Endothelial cell of umbilical vein (primary cell): Measurements from ENCODE around the gene MAPKBP1. TPM values are rescaled to one million over a fixed set of nuclear protein-coding genes. Genes with fewer than 3 reads are reported as not detected.

Source experiments
- BruUV-seq: library from RNA; stranded (reverse); fragments of 400-500 nt; replicated peaks from 2 replicates; lab custom pipeline; 2021; lab: Mats Ljungman, UMichigan
- CTCF ChIA-PET: fragments of 300-600, 350-600 bp; sonication (Branson Sonifier 250); formaldehyde crosslinking; loops from one replicate; lab custom pipeline; 2021; ENCODE audit warnings: antibody characterized with exemption, inconsistent platforms; lab: Charles Lee
- POLR2A ChIA-PET: fragments of 300-600, 350-600 bp; sonication (Branson Sonifier 250); formaldehyde crosslinking; loops from one replicate; lab custom pipeline; 2021; ENCODE audit warnings: antibody characterized with exemption, inconsistent platforms; lab: Charles Lee
- DNase-seq: peaks from one replicate; pipeline ENCODE4 v3.0.0-alpha.2; 2011; ENCODE audit warnings: low read depth, low spot score
- FAIRE-seq: peaks from 2 replicates; lab custom pipeline; 2011; peaks lifted over from hg19 to GRCh38; lab: Jason Lieb, UNC
- H2AFZ ChIP-seq: 2 replicates; pipeline ENCODE4 v1.6.0; 2012; ENCODE audit warnings: low read depth, low read length, control low read depth, inconsistent platforms
- H3K27ac ChIP-seq: 2 replicates; pipeline ENCODE4 v1.5.1; 2011; ENCODE audit warnings: low read depth, mild to moderate bottlenecking, control low read depth, low read length, moderate library complexity; ENCODE audit not compliant: insufficient read depth
- H3K27me3 ChIP-seq, 2 experiments: 2 replicates each; pipeline versions ENCODE4 v1.6.0 to v1.6.1; 2011; ENCODE audit warnings: low read length in 2 of 2, mixed read lengths in 1 of 2; ENCODE audit not compliant: control insufficient read depth in 2 of 2, insufficient read depth in 2 of 2
- H3K36me3 ChIP-seq, 2 experiments: 2 replicates in 1 of 2; 3 replicates in 1 of 2; pipeline ENCODE4 v1.5.1; 2011; ENCODE audit warnings: low read length in 2 of 2, mild to moderate bottlenecking in 1 of 2, moderate library complexity in 1 of 2; ENCODE audit not compliant: control insufficient read depth in 2 of 2, insufficient read depth in 2 of 2; ENCODE audit errors: extremely low read depth in 1 of 2
- H3K4me1 ChIP-seq: 3 replicates; pipeline ENCODE4 v1.5.1; 2011; ENCODE audit warnings: mild to moderate bottlenecking, low read length; ENCODE audit not compliant: control insufficient read depth, insufficient read depth; ENCODE audit errors: extremely low read depth
- H3K4me2 ChIP-seq: 2 replicates; pipeline ENCODE4 v1.6.1; 2011; ENCODE audit warnings: low read length, control low read depth, mixed read lengths; ENCODE audit not compliant: insufficient read depth
- H3K4me3 ChIP-seq, 3 experiments: fragments of 200-600 bp in 1 of 3; sonication (generic), shearing (Covaris generic) in 1 of 3; replicated peaks in 1 of 3; 2 replicates each; pipeline ENCODE4 v1.5.1; 2011 to 2016; ENCODE audit warnings: control low read depth in 3 of 3, low read length in 3 of 3, mild to moderate bottlenecking in 2 of 3, inconsistent platforms in 1 of 3, low read depth in 1 of 3, moderate library complexity in 1 of 3; ENCODE audit not compliant: insufficient read depth in 1 of 3
- H3K79me2 ChIP-seq: 2 replicates; pipeline ENCODE4 v1.6.0; 2012; ENCODE audit warnings: low read length, inconsistent platforms; ENCODE audit not compliant: control insufficient read depth, insufficient read depth
- H3K9ac ChIP-seq: replicated peaks from 2 replicates; pipeline ENCODE3; 2011; ENCODE audit warnings: low read length, control low read depth; ENCODE audit not compliant: insufficient read depth; ENCODE audit errors: extremely low read depth
- H3K9me1 ChIP-seq: replicated peaks from 3 replicates; pipeline ENCODE4 v1.6.0; 2011; ENCODE audit warnings: mild to moderate bottlenecking, low read length; ENCODE audit not compliant: control insufficient read depth, insufficient read depth; ENCODE audit errors: extremely low read depth
- H3K9me3 ChIP-seq: replicated peaks from 2 replicates; pipeline ENCODE4 v1.5.1; 2012; ENCODE audit warnings: low read length, inconsistent platforms; ENCODE audit not compliant: control insufficient read depth, insufficient read depth
- H4K20me1 ChIP-seq: replicated peaks from 2 replicates; pipeline ENCODE3; 2011; ENCODE audit warnings: mild to moderate bottlenecking, low read length; ENCODE audit not compliant: control insufficient read depth, insufficient read depth; ENCODE audit errors: extremely low read depth
- CTCF ChIP-seq, 2 donors: IDR thresholded peaks; 1 replicate in 1 of 2; 2 replicates in 1 of 2; pipeline ENCODE4 v1.5.1; 2011; ENCODE audit warnings: low read length in 2 of 2, mild to moderate bottlenecking in 2 of 2, moderate library complexity in 2 of 2, control low read depth in 1 of 2, inconsistent platforms in 1 of 2, low read depth in 1 of 2; ENCODE audit not compliant: insufficient read depth in 1 of 2; ENCODE audit errors: extremely low read depth in 1 of 2
- EZH2 ChIP-seq: IDR thresholded peaks from 2 replicates; pipeline ENCODE4 v1.6.1; 2012; ENCODE audit warnings: borderline replicate concordance, low read depth, mild to moderate bottlenecking, moderate library complexity, low read length, inconsistent platforms; ENCODE audit not compliant: severe bottlenecking
- FOS ChIP-seq: IDR thresholded peaks from 2 replicates; pipeline ENCODE4 v1.6.1; 2011; ENCODE audit warnings: mild to moderate bottlenecking, low read length, moderate library complexity, borderline replicate concordance; ENCODE audit not compliant: insufficient read depth
- GATA2 ChIP-seq: IDR thresholded peaks from 2 replicates; pipeline ENCODE4 v1.7.0; 2011; ENCODE audit warnings: low read depth, mild to moderate bottlenecking, moderate library complexity, mixed read lengths, low read length; ENCODE audit not compliant: insufficient read length, insufficient read depth
- JUN ChIP-seq: IDR thresholded peaks from 2 replicates; pipeline ENCODE4 v1.6.1; 2011; ENCODE audit warnings: borderline replicate concordance, low read depth; ENCODE audit not compliant: insufficient read length, insufficient read depth
- MAX ChIP-seq: IDR thresholded peaks from 2 replicates; pipeline ENCODE4 v1.6.1; 2011; ENCODE audit not compliant: insufficient read depth, insufficient read length
- MYC ChIP-seq: IDR thresholded peaks from one replicate; pipeline ENCODE4 v1.6.1; 2011; ENCODE audit warnings: mild to moderate bottlenecking, low read depth, low read length
- POLR2A ChIP-seq: IDR thresholded peaks from 2 replicates; pipeline ENCODE4 v1.6.1; 2012; ENCODE audit warnings: low read depth, mild to moderate bottlenecking, control low read depth, low read length
- POLR2AphosphoS5 ChIP-seq: IDR thresholded peaks from 2 replicates; pipeline ENCODE4 v1.6.1; 2012; ENCODE audit warnings: low read depth, mild to moderate bottlenecking, control low read depth, low read length, moderate library complexity; ENCODE audit not compliant: insufficient read depth
- dilution Hi-C: fragments of 300-500 bp; cut with MboI; formaldehyde crosslinking; loops from one replicate; pipeline ENCODE4 v1.15.0; 2019; ENCODE audit warnings: low sequenced_read_pairs; ENCODE audit not compliant: extremely low pct_ligation_motif_present
- intact Hi-C: fragments of 100-400 bp; cut with micrococcal nuclease; formaldehyde crosslinking; loops from one replicate; pipeline ENCODE4 v1.10.0; 2022
- polyA plus RNA-seq, 4 experiments: library from polyadenylated mRNA; depleted of rRNA in 3 of 4; stranded (reverse) in 3 of 4; unstranded in 1 of 4; fragments of >200 nt; gene quantifications; 2 replicates each; pipeline versions ENCODE4 v1.2.1 to v1.2.3, GENCODE V29; 2011 to 2012; ENCODE audit warnings: missing spikeins in 1 of 4
- total RNA-seq: library from RNA; stranded (reverse); gene quantifications from 2 replicates; pipeline ENCODE4 v1.2.3, GENCODE V29; 2021

MAPKBP1 gene
- total and polyA plus RNA-seq, 2 donors (not counting 3 experiments of a cell fraction or from before 2014, with no cell fraction given) = 12.3 to 55.8 TPM

GRCh38 chr15:41801185-41801584, 26.9 kb downstream of the MAPKBP1 start:
- no peaks in the 10 kb centered on the region for H4K20me1 ChIP-seq
- H3K79me2 ChIP-seq = peaks cover 24% of the 10 kb centered on the region
- no peak overlapping the region for H3K9ac ChIP-seq
- H3K27me3 ChIP-seq = no peaks in the 10 kb centered on the region
- TF ChIP-seq POLR2AphosphoS5 = no peak
- no peak for TF ChIP-seq MAX
- TF ChIP-seq EZH2 = no peak
- no peak for TF ChIP-seq POLR2A
- TF ChIP-seq MYC = no peak
- no peak for TF ChIP-seq FOS
- no peak for TF ChIP-seq JUN
- TF ChIP-seq CTCF (IDR thresholded peaks at IDR 0.05; ENCODE audit: extremely low read depth in 1 of 2, insufficient read depth in 1 of 2, low read depth in 1 of 2, low read length in 2 of 2) = no peak
- no peak for TF ChIP-seq GATA2
- peaks cover 2 to 6% of the 10 kb centered on the region in 2 experiments for H3K36me3 ChIP-seq
- no TSS peak for BruUV-seq
- CTCF ChIA-PET = interaction anchor here (0.7 to 15.9 kb wide), 4 partner anchors 10 to 228 kb away, joined by 3 to 754 read pairs (median 5); partner anchors contain the start of gene MAPKBP1
- no peaks in the 10 kb centered on the region for H3K9me3 ChIP-seq
- no peak overlapping the region for H3K27ac ChIP-seq
- DNase-seq (no peak), FAIRE-seq (no peak)
- H3K4me3 ChIP-seq = no peak overlapping the region
- POLR2A ChIA-PET = interaction anchor here (1.0 kb wide), 1 partner anchor 24 kb away, joined by 3 read pairs; no protein-coding TSS in a partner anchor
- dilution Hi-C loops (no loop called here), intact Hi-C loops (no loop called here)
- H3K4me1 ChIP-seq = peaks cover 36% of the 10 kb centered on the region
- no peaks in the 10 kb centered on the region for H3K9me1 ChIP-seq
- H3K4me2 ChIP-seq = no peak overlapping the region
- no peak overlapping the region for H2AFZ ChIP-seq
